IPS-20b (cell line): ENCODE measurements around the gene NSF.
"Not testable (repeated sequence)": the region's sequence is repeated elsewhere in the genome, so short reads cannot be mapped to it uniquely, and the experiment has no call there.

ENCODE experiments used
- H3K27ac ChIP-seq: one replicate; pipeline ENCODE4 v1.5.1; 2013; ENCODE audit warnings: low read length
- H3K27me3 ChIP-seq: 2 replicates; pipeline ENCODE4 v1.6.1; 2013; ENCODE audit warnings: mild to moderate bottlenecking, low read length, inconsistent platforms; ENCODE audit not compliant: insufficient read depth
- H3K36me3 ChIP-seq: 2 replicates; pipeline ENCODE4 v1.6.1; 2013; ENCODE audit warnings: low read depth, mild to moderate bottlenecking, inconsistent platforms, low read length, moderate library complexity; ENCODE audit not compliant: insufficient read depth
- H3K4me1 ChIP-seq: 2 replicates; pipeline ENCODE4 v1.6.1; 2013; ENCODE audit warnings: mild to moderate bottlenecking, control low read depth, inconsistent platforms, low read length, moderate library complexity; ENCODE audit not compliant: insufficient read depth
- H3K4me3 ChIP-seq: 2 replicates; pipeline ENCODE4 v1.5.1; 2013; ENCODE audit warnings: mild to moderate bottlenecking, low read length, inconsistent platforms
- H3K9ac ChIP-seq: 2 replicates; pipeline ENCODE4 v1.6.1; 2013; ENCODE audit warnings: low read depth, mild to moderate bottlenecking, inconsistent platforms, low read length, moderate library complexity
- H3K9me3 ChIP-seq: 2 replicates; pipeline ENCODE4 v1.6.1; 2013; ENCODE audit warnings: mild to moderate bottlenecking, low read depth, low read length, inconsistent platforms; ENCODE audit not compliant: insufficient read depth

NSF gene

DNA sequence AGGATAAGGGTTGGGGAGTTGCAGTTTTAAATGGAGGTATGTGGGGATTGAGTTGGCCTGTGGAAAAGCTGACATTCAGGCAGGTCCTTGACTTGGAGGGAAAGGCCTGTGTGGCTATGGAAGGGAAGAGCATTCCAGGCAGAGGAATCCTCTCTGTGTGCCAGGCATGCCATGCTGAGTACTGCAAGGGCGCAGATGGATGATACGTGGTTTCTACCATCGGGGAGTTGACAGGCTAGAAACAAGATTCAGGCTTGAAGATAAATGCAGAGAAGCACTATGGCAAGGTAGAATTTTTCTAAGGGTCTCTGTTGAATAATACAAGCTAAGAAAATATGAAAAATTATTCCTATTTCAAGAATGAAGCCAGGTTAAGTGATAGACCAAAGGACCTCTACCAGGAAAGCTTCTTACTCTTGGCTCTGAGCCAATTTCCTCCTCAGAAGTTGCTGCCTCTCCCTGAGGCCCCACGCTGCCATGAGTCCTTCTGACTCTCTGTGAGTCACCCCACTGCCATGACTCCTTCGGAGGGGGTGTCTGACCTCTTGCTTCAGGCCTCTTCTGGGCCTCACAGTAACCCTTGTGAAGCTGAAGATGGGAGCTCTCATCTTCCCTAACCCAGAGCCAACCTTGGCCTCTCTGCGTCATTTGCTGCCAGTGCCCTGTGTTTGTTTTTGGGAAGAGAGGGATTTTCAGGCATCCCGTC is 152.2 kb downstream of the NSF start:
- H3K4me1 ChIP-seq = 0 out of 2 replicates have a peak, but pooled peaks cover 3% of the 10 kb centered on the region
- no peaks in the 10 kb centered on the region; the same call in 1 of the 2 replicates for H3K36me3 ChIP-seq
- H3K9me3 ChIP-seq = no peaks in the 10 kb centered on the region
- H3K27ac ChIP-seq = no peak overlapping the region
- H3K9ac ChIP-seq = no peak overlapping the region
- H3K4me3 ChIP-seq = no peak overlapping the region
- no peaks in the 10 kb centered on the region for H3K27me3 ChIP-seq

DNA sequence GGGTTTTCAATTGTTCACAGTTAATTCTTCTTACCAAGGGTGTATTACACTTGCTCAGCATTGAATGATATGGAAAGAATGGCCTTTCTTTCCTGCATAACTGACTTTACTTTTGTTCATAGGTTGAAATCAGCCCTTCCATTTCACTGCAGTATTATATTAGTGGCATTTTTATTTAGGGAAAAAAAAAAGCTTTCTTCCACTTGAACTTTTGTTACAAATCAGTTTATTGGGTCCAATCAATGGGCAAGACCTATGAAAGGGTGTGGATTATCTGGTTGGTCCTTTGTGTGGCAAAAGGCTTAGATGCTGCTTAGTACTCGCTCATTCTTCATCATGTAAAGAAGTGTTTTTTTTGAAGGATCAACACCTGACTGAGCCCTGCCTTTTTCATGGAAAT is 154.0 kb downstream of the NSF start:
- Histone ChIP-seq H3K4me3 (no peak overlapping the region), H3K36me3 (no peaks in the 10 kb centered on the region; the same call in 1 of the 2 replicates), H3K9ac (no peak overlapping the region), H3K27ac (no peak overlapping the region), H3K4me1 (0 out of 2 replicates have a peak, but pooled peaks cover 3% of the 10 kb centered on the region), H3K9me3 (no peaks in the 10 kb centered on the region), H3K27me3 (no peaks in the 10 kb centered on the region)

DNA sequence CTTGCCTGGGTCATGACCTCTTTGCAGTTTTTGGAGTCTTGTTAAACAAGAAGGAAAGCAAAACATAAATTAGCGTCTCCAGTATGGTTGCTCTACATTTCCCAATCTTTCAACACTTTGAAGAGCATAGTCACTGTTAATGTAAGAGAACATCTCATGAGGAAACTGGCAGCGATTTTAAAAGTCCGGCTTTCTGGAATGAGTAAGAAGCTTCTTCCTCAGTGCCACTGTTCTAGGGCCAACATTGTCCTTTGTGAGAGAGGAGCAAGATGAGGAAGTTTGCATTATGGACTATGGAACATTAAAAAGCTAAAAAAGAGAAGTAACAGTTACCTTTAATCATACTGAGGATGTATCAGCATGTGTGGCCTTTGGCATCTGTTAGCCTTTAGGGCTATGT is 154.9 kb downstream of the NSF start:
- H3K9ac ChIP-seq = no peak overlapping the region
- H3K4me3 ChIP-seq = no peak overlapping the region
- H3K27me3 ChIP-seq = no peaks in the 10 kb centered on the region
- no peaks in the 10 kb centered on the region; the same call in 1 of the 2 replicates for H3K36me3 ChIP-seq
- no peaks in the 10 kb centered on the region for H3K9me3 ChIP-seq
- 0 out of 2 replicates have a peak, but pooled peaks cover 3% of the 10 kb centered on the region for H3K4me1 ChIP-seq
- H3K27ac ChIP-seq = no peak overlapping the region

DNA sequence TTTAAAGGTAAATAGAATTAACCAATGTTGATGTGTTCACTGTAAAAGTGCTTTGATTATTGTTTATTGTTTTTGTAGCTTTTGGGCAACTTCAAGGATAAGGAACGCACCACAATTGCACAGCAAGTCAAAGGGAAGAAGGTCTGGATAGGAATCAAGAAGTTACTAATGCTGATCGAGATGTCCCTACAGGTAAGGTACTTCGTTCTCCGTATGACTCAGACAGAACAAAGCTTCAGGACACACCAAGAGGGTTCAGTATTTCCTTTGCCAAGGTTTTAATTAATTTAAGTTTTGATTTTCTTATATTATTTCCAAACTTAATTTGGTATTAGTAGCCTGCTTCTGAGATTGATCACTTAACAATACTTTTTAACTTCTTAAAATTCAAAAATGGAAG is 161.0 kb downstream of the NSF start:
- no peaks in the 10 kb centered on the region for H3K4me1 ChIP-seq
- H3K27me3 ChIP-seq = no peaks in the 10 kb centered on the region
- no peak overlapping the region for H3K4me3 ChIP-seq
- peaks cover 25% of the 10 kb centered on the region for H3K36me3 ChIP-seq
- no peaks in the 10 kb centered on the region for H3K9me3 ChIP-seq
- H3K9ac ChIP-seq = no peak overlapping the region
- H3K27ac ChIP-seq = no peak overlapping the region

DNA sequence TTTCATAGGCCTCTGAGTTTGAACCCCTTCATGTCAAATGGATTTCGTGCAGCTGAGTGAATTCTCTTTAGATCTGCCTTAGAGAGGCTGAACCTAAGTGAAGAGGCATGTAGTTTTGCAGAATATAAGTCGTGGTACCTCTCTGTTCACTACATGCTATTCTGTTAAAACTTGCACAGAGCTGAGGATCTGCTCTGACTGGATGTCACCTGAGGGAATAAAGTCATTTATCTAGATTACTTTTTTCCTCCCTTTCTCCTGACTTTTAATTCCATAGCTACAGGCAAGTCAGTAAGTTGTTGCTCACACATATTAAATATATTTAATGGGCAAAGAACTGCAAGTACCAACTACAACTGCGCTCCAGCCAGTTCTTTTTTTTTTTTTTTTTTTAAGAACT is 163.3 kb downstream of the NSF start:
- H3K36me3 ChIP-seq = peaks cover 32% of the 10 kb centered on the region

DNA sequence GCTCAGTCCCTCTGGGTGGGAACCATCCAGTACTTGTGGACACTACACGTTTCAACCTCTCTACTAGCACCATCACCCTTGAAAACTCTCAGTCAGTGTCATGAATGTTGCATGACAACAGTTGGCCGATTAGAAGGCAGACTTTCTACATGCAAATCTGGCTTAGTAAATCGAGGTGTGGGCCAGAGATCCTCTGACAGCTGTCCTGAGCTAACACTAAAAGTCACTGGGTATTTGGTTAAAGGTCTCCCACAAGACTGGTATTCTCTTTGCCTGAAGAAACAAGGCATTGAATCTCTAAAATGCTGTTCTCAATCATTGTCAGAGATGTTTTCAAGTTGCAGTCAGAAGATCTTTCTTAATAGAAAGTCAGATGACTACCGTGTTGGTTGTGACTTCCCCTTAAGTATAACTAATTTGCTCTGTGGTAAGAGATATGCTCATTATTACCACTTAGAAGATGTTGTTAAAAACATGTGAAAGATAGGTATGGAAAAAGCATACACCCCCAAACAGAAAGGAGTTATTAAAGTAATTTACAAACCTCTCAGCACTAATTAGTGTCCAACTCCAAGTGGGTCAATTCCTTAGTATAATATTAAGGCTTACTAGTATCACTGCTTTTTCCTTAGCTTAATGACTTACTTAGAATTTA is 165.7 kb downstream of the NSF start:
- no peaks in the 10 kb centered on the region for H3K4me1 ChIP-seq
- no peaks in the 10 kb centered on the region for H3K27me3 ChIP-seq
- H3K9me3 ChIP-seq = no peaks in the 10 kb centered on the region
- H3K9ac ChIP-seq = no peak overlapping the region
- H3K27ac ChIP-seq = no peak overlapping the region
- H3K36me3 ChIP-seq = peaks cover 32% of the 10 kb centered on the region
- H3K4me3 ChIP-seq = no peak overlapping the region

More for the DNA sequence above, 163.3 kb downstream of the NSF start:
- Histone ChIP-seq H3K9ac (no peak overlapping the region), H3K4me1 (no peaks in the 10 kb centered on the region), H3K9me3 (no peaks in the 10 kb centered on the region), H3K27ac (no peak overlapping the region), H3K4me3 (no peak overlapping the region), H3K27me3 (no peaks in the 10 kb centered on the region)

DNA sequence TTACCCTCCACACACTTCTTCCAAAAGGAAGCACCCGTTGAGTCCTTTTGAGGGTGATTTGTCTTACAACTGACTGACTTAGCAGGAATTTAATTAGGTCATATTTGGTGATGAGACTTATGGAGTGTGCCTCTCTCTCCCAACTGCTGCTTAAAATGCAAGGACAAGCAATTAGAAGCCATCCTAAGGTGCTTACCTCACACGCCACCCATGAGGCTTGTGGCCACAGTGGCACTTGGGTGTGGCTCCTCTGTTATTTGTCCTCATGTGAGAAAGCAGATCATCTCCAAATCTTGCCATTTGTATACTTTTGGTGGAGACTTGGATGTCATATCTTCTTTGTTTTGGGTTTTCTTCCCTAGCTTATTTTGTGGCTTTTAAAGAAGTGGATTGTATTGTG is 166.4 kb downstream of the NSF start:
- H3K9me3 ChIP-seq = no peaks in the 10 kb centered on the region
- H3K4me1 ChIP-seq = no peaks in the 10 kb centered on the region
- no peak overlapping the region for H3K27ac ChIP-seq
- H3K36me3 ChIP-seq = peaks cover 26% of the 10 kb centered on the region
- no peaks in the 10 kb centered on the region for H3K27me3 ChIP-seq
- H3K4me3 ChIP-seq = no peak overlapping the region
- H3K9ac ChIP-seq = no peak overlapping the region

DNA sequence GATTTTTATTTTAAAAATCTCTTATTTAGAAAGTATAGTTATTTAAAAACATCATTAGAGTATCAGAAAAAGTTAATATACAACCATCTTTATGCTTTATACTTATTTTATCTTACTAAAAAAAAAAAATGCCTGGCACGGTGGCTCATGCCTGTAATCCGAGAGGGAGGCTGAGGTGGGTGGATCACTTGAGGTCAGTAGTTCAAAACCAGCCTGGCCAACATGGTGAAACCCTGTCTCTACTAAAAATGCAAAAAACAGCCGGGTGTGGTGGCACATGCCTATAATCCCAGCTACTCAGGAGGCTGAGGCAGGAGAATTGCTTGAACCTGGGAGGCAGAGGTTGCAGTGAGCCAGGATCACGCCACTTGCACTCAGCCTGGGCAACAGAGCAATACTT is 167.1 kb downstream of the NSF start:
- not testable (repeated sequence) for H3K4me3 ChIP-seq, H3K9me3 ChIP-seq, H3K27me3 ChIP-seq, H3K4me1 ChIP-seq, H3K9ac ChIP-seq, H3K27ac ChIP-seq
- H3K36me3 ChIP-seq = peaks cover 23% of the 10 kb centered on the region

DNA sequence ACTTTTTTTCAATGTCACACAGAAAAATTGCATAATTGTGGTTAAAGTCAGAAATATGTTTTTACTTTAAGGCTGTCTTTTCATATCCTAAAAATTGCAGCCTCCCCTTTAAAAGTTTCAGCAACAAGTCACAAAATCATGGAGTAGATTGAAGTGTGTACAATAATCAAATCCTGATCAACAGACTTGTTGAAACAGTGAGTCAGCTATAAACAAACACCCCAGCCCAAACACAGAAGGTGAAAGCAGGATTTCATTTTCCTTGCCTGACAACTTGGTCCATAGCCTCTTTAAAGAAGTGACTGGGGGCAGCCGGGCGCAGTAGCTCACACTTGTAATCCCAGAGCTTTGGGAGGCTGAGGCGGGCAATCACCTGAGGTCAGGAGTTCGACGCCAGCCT is 168.1 kb downstream of the NSF start:
- peaks cover 23% of the 10 kb centered on the region for H3K36me3 ChIP-seq
- H3K27ac ChIP-seq = no peak overlapping the region

DNA sequence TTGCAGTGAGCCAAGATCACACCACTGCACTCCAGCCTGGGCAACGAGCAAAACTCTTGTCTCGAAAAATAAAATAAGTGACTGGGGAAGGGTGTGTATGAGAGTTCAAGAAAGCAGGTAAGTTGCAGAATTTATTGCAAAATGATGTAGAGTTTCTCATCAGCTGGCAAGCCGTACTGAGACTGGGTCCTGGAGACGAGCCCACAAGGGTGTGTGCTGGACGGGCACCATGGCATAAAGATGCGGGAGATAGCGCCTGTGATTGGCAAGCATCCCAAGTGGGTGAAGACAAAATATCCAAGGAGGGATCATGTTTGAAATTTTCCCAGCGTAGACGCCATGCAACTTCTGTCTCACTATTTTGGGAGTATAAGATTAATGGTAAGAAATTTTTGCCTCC is 168.7 kb downstream of the NSF start:
- Histone ChIP-seq H3K27me3 (no peaks in the 10 kb centered on the region), H3K4me3 (no peak overlapping the region), H3K27ac (no peak overlapping the region), H3K4me1 (no peaks in the 10 kb centered on the region; the same call in 1 of the 2 replicates), H3K9me3 (no peaks in the 10 kb centered on the region), H3K36me3 (peaks cover 23% of the 10 kb centered on the region), H3K9ac (no peak overlapping the region)

More for the DNA sequence above, 168.1 kb downstream of the NSF start:
- Histone ChIP-seq H3K4me3 (no peak overlapping the region), H3K9ac (no peak overlapping the region), H3K9me3 (no peaks in the 10 kb centered on the region), H3K27me3 (no peaks in the 10 kb centered on the region), H3K4me1 (no peaks in the 10 kb centered on the region)

DNA sequence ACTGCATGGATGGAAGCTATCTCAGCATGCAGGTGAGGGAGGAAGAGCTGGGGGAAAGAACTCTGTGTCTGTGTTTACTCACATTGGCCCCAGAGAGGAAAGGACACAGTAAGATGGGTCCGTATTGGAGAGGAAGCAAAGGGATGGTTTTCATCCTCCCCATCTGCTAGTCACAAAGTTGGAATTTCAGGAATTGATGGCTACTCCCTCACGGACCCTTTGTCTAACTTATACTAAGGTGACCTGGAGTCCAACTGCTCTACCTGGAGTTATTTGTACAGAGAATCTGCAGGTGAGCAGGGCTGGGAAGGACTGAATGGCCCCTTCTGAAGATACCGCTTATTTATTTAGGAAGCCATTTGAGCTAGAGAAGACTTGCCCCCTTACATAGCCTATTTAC is 172.9 kb downstream of the NSF start:
- H3K27me3 ChIP-seq = peaks cover 18% of the 10 kb centered on the region
- peaks cover 3% of the 10 kb centered on the region; the same call in 1 of the 2 replicates for H3K4me1 ChIP-seq
- no peak overlapping the region for H3K9ac ChIP-seq
- no peaks in the 10 kb centered on the region for H3K9me3 ChIP-seq
- H3K4me3 ChIP-seq = no peak overlapping the region
- 0 out of 2 replicates have a peak, but pooled peaks cover 4% of the 10 kb centered on the region for H3K36me3 ChIP-seq
- no peak overlapping the region for H3K27ac ChIP-seq
